HTERT RPE-1 (cell line): ENCODE measurements around the gene KBTBD3.

Experiments
- in situ Hi-C: fragments of 300-500 bp; cut with MboI; formaldehyde crosslinking; loops from 4 replicates; pipeline ENCODE4 v1.14.3; 2020; ENCODE audit warnings: low sequenced_read_pairs

The KBTBD3 gene

GRCh38 chr11:106076919-106077608 lies at the start of gene KBTBD3:
Gene KBTBD3, minus strand, starts transcription at chr11:106077347. Its CDS starts 18,250 bp downstream, at chr11:106059097.
- in situ Hi-C loops: no loop called here

- in situ Hi-C loops: no loop called here
Measured at GRCh38 chr11:106121570-106122320, 44.6 kb upstream of the KBTBD3 start.

GRCh38 chr11:106105986-106106385 lies 28.8 kb upstream of the KBTBD3 start:
- in situ Hi-C loops: no loop called here

GRCh38 chr11:106101819-106102218 lies 24.7 kb upstream of the KBTBD3 start:
- in situ Hi-C loops: no loop called here

- in situ Hi-C loops: no loop called here
Measured at GRCh38 chr11:106101370-106101769, 24.2 kb upstream of the KBTBD3 start.

- in situ Hi-C loops: no loop called here
Measured at GRCh38 chr11:106098893-106099553, 21.9 kb upstream of the KBTBD3 start.

- in situ Hi-C loops: no loop called here
Measured at GRCh38 chr11:106092446-106092845, 15.3 kb upstream of the KBTBD3 start.

- in situ Hi-C loops: no loop called here
Measured at GRCh38 chr11:106091480-106092123, 14.5 kb upstream of the KBTBD3 start.

GRCh38 chr11:106088896-106089295 lies 11.7 kb upstream of the KBTBD3 start:
- in situ Hi-C loops: no loop called here

GRCh38 chr11:106087815-106088435 lies 10.8 kb upstream of the KBTBD3 start:
- in situ Hi-C loops: no loop called here

GRCh38 chr11:106086850-106087249 lies 9.7 kb upstream of the KBTBD3 start:
- in situ Hi-C loops: no loop called here

- in situ Hi-C loops: no loop called here
Measured at GRCh38 chr11:106086135-106086534, 9.0 kb upstream of the KBTBD3 start.

GRCh38 chr11:106082096-106082495 lies 4.9 kb upstream of the KBTBD3 start:
- in situ Hi-C loops: no loop called here

- in situ Hi-C loops: no loop called here
Measured at GRCh38 chr11:106077609-106078455, 685 bp upstream of the KBTBD3 start, which contains the start of gene AASDHPPT. Gene AASDHPPT, plus strand, starts transcription at chr11:106077662. Its CDS starts 49 bp downstream, at chr11:106077711.

GRCh38 chr11:106076171-106076918 lies 802 bp downstream of the KBTBD3 start:
- in situ Hi-C loops: no loop called here

- in situ Hi-C loops: no loop called here
Measured at GRCh38 chr11:106072804-106073203, 4.3 kb downstream of the KBTBD3 start.

GRCh38 chr11:106070606-106071005 lies 6.5 kb downstream of the KBTBD3 start:
- in situ Hi-C loops: no loop called here

- in situ Hi-C loops: no loop called here
Measured at GRCh38 chr11:106063009-106063408, 14.1 kb downstream of the KBTBD3 start.
